Measurements from ENCODE around the gene SHLD1.

DNA sequence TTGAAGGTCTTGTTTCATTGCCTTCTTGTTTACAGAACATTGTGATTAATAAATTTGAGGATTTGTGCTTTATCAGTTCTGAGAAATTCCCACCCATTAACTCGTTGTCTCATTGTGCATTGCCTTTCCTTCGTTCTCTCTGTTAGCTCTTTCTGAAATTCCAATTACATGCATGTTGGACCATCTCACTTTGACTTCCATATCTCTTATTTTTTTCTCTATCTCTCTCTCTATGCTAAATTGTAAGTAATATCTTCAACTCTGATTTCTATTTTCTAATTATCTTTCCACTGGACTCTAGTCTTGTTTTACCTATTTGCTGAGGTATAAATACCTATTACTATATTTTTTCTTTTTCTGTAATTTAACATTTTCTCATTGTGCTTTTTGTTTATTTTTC lies 92.3 kb downstream of the SHLD1 start:
- TF ChIP-seq EZH2phosphoT487 (IDR thresholded peaks at IDR 0.05; ENCODE audit: insufficient read depth, low read depth), result no peak
- no peak for TF ChIP-seq EZH2 (IDR thresholded peaks at IDR 0.05; ENCODE audit: insufficient read depth, poor library complexity, severe bottlenecking)

Measured in GM23248 (cell line).